HG02884 (cell line): ENCODE measurements around the gene PPFIBP2.

ENCODE experiments used
- ATAC-seq: cut with Tn5 transposase; IDR thresholded peaks from one replicate; pipeline ENCODE4 v1.9.1; 2021; ENCODE audit warnings: mild to moderate bottlenecking, moderate library complexity; ENCODE audit not compliant: unreplicated experiment

The PPFIBP2 gene

DNA sequence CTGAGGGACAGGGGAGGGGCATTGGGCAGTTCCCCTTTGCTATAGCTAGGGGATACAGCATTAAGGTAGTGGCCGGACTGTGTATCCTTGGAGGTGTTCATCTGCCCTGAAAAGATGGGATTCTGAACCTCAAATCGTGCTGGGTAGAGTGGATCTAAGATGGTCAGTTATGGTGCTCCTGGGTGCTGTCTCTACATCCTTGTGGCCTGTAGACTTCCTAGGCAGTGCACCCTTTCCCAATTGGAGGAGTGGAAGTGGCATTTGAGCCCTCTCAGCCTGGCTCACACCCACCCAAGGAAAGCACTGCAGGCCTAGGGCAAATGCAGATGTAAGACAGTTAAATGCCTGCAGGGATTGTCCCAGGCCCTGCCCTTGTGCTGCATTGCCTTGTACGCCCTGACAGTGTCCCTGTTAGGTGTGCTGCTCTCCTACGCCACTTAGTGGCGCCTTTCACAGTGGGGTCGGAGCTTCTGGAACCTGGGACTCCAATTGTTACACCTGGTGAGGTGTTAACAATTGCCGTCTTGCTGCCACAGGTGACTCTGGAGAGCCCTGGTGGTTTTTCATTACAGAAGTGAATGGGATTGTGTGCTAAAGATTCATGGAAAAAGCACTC, 35.0 kb downstream of the PPFIBP2 start:
- peak; percentile 89 for ATAC-seq

DNA sequence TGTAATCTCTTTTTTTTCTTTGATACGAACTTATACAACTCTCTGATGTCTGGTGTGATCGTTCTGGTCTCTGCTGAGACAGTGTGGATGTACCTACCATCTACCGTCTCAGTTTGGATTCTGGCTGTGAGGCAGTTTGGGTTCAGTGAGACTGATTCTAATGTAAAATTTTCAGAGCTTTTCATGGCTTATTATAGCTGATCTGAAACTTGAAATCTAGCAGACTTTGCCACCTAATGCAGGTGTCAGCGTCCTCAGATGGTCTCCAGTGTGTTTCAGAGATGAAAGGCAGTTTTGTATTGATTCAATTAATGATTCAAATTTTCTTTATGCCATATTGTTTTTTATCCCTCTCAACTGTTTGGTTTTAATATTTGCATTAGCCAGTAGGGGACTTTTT, 35.9 kb downstream of the PPFIBP2 start:
- ATAC-seq, result no peak

DNA sequence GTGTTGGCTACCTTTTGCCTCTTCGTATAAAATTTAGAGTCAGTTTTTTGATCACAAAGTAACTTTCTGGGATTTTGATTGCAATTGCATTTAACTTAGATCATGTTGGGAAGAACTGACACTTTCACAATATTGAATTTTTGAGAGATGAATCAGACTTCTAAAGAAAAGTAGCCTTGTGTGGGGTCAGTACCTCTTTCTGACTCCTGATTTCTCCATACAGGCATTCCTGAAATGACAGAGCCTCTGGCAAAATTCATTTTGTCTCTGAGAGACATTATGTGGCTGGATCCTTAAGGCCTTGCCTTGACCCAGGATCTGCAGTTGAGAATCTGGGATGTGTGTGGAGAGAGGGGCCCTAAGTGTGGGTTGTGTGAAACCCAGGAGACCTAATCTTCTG, 37.8 kb downstream of the PPFIBP2 start:
- no peak for ATAC-seq

DNA sequence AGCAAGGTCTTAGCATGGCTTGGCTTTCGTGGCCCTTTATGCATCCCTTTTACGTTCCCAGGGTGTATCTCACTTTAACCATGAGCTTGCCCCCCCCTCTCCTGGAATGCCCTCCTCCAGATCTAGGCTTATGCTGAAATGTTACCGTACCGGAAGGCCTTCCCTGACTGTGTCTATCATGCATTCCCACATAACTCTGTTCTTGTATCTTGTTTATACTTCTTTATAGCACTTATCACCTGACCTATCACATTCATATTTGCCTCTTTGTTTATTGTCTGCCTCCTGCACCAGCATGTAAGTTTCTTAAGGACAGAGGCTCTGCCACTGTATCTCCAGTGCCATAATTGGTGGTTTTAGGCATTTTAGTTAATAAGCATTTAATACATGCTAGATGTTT, 38.9 kb downstream of the PPFIBP2 start:
- ATAC-seq, result no peak

DNA sequence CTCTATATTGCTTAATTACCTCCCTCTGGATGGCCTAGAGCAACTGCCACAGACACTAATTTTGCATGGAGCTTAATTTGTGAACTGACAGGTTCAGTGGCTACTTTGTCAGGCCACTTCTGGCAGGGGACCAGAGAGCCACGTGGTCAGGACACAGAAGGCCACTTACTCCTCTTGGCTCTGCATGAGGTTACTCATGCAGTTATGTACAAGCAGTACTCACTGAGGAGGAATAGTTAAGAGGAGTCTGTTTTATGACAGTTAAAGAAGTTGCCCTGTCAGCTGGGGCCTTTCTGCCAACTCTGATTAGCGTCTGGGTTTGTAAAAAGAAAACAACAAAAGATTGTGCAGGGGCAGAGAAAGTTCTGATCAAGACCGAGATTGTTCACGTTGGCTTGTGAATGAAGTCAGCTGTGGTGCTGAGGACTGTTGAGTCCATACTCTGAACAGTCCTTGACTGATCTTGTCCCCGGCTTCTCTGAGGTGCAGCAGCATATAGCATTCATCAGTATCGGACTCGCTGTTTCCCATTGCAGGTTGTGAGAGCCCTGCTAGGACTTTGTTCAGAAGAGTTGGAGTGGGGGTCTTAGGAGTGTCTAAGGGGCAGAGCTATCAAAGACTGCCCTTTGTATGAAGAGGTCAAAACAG, 41.4 kb downstream of the PPFIBP2 start:
- no peak for ATAC-seq

- no peak for ATAC-seq
These were observed 44.2 kb downstream of the PPFIBP2 start for GRCh38 chr11:7558046-7558445.

GRCh38 chr11:7559398-7560283, 45.8 kb downstream of the PPFIBP2 start:
- peak; percentile 60 for ATAC-seq

DNA sequence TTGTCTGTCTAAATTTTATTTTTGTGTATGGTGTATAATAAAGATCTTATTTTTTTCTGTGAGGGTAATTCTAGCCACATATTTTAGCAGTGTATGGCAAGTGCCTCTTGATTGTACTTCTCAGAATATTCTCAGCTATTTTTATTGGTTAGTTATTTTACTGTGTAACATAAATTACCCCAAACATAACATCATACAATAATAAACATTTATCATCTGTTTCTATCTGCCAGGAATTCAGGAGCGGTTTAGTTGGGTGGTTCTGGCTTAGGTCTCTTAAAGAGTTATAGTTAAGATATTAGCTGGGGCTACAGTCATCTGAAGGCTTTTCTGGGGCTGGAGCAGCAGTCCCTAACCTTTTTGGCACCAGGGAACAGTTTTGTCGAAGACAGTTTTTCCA, 47.8 kb downstream of the PPFIBP2 start:
- no peak for ATAC-seq

- no peak for ATAC-seq
These were observed 49.5 kb downstream of the PPFIBP2 start for GRCh38 chr11:7563281-7563680.

GRCh38 chr11:7564803-7565202, 51.0 kb downstream of the PPFIBP2 start:
- no peak for ATAC-seq

GRCh38 chr11:7567311-7567710, 53.5 kb downstream of the PPFIBP2 start:
- no peak for ATAC-seq

DNA sequence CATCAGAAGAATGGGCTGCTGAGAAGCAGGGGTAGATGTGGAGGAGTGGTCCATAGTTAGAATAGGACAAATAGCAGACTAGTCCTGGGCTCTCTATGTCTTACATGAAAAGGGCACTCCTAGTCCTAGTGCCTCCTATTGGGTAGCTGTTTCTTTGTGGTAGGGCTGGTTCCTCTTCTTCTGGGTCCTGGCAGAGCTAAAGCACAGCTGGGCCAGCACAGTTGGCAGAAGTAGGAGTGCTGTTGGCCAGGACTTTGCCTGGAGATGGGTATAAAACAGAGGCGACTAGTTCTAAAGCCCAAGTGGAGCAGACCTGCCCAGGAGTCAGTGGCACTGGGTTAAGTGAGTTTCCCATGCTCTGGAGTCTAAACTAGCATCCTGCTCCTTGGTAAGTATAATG, 55.2 kb downstream of the PPFIBP2 start:
- no peak for ATAC-seq

- ATAC-seq, result no peak
These were observed 56.4 kb downstream of the PPFIBP2 start for GRCh38 chr11:7570241-7570640.

GRCh38 chr11:7570938-7571521, 57.2 kb downstream of the PPFIBP2 start:
- ATAC-seq, result no peak

GRCh38 chr11:7571640-7572000, 57.8 kb downstream of the PPFIBP2 start:
- ATAC-seq, result no peak

GRCh38 chr11:7572001-7572712, 58.4 kb downstream of the PPFIBP2 start:
- no peak for ATAC-seq

GRCh38 chr11:7573193-7573557, 59.4 kb downstream of the PPFIBP2 start:
- no peak for ATAC-seq

DNA sequence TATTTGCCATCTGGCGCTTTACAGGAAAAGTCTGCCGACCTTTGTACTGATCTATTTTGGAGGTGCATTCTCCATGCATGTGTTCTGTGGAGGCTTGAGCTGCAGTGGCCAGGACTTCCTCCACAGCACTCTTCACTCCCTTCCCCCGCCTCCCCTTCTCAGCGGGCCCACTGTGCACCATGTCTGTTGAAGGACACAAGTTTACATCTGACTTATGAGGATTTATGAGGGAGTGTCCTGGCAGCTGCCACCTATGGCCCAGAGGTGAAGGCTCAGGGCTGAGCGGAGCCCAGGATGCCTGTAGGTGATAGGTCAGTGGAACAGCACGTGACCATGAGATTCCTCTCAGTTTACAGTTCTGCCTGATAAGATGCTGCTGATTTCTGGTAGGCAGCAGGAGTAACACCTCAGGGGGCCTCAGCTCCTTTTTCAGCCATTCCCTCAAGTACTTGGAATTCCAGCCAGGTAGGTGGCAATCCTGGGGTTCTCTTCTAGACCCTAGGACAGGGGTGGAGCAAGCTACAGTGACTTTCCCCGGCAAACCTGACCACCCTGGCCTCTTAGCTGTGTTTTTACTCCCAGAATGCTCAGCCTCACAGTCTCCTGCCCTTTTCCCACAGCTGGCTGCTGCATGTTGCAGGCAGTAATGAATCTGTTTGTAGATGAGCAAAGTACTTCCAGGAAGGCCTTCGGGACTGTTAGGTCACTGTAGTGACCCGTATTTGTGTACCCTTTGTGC, 59.9 kb downstream of the PPFIBP2 start:
- ATAC-seq, result no peak

DNA sequence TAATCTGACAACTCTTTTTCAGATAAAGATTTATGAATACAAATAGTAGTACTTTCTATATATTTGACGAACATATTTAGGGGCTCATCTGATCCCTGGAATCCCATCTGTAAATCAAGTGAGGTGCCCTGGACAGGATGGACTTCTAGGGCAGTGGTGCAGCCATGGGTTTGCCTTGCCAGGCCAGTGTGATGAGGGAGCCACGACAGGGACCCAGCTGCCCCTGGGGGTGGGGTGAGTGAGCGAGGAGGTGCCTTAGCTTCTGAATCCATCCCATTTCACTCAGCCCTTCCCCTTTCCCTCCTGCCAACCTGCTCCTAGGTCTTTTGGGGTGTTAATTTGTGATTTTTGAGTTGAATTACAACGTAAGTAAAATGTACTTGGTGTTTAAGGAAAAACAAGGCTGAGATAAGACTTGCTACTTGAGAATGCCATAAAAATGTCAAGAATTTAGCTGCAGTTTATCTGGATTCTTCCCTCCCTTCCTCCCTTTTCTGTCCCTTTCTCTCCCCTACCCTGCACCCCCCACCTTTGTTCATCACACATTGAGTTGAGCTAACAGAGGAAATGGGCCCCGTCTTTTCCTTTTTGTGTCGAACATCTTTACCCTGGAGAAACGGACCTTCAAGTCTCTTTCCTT, 60.8 kb downstream of the PPFIBP2 start:
- no peak for ATAC-seq
